ENCODE measurements around the gene PHF2. TPM values are rescaled to one million over a fixed set of nuclear protein-coding genes. Genes with fewer than 3 reads are reported as not detected.
"Not testable (repeated sequence)": the region's sequence is repeated elsewhere in the genome, so short reads cannot be mapped to it uniquely, and the experiment has no call there.

PHF2 gene
- total RNA-seq, 1 donor from 2014 or later, result 40.3 TPM

DNA sequence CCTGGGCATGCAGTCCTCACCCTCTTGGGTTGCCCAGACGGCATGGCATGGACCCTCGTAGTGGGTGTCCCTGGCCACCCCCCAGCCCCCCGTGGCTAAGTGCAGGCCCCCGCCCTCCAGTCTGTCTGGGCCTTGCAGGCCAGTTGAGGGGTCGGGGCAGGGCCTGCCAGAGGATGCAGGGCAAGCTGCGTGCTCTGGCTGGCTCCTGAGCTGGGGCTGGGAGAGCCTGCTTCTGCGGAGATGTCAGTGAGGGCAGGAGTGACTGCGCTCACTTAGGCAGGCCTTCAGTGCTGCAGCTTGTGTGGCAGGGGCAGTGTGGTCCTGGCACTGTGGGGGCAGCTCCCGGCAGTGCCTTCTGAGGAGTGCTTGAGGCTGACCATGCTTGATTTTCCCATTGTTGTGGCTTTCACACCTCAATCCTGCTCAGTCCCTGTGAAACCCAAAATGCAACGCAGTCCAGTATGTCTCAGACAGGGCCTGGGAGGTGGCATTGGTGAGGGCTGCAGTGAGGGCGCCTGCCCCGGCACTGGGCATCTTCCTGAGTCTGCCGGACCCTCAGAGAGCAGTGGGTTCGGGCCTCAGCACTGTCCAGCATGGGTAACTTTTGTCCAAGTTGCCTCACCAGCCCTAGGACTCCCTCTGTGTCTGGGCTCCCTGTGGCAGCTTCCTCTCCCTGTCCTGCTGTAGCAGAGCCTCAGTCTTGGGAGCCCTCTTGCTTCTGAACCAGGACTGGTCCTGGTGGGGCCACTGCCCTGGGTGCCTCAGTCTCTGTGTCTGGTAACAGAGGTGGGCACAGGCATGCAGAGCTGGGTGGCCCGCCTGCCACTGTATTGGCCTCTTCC lies 93.0 kb downstream of the PHF2 start:
- Mint-ChIP-seq H3K4me1 (ENCODE audit: unreplicated experiment) (no peaks in the 10 kb centered on the region), H3K27me3 (ENCODE audit: unreplicated experiment) (no peaks in the 10 kb centered on the region), H3K27ac (ENCODE audit: unreplicated experiment) (peak overlapping the region; percentile 8), H3K9me3 (ENCODE audit: unreplicated experiment) (no peaks in the 10 kb centered on the region), H3K4me3 (ENCODE audit: unreplicated experiment) (no peak overlapping the region), H3K36me3 (ENCODE audit: unreplicated experiment) (peaks cover 2% of the 10 kb centered on the region)
- TF ChIP-seq, protein P1, sequence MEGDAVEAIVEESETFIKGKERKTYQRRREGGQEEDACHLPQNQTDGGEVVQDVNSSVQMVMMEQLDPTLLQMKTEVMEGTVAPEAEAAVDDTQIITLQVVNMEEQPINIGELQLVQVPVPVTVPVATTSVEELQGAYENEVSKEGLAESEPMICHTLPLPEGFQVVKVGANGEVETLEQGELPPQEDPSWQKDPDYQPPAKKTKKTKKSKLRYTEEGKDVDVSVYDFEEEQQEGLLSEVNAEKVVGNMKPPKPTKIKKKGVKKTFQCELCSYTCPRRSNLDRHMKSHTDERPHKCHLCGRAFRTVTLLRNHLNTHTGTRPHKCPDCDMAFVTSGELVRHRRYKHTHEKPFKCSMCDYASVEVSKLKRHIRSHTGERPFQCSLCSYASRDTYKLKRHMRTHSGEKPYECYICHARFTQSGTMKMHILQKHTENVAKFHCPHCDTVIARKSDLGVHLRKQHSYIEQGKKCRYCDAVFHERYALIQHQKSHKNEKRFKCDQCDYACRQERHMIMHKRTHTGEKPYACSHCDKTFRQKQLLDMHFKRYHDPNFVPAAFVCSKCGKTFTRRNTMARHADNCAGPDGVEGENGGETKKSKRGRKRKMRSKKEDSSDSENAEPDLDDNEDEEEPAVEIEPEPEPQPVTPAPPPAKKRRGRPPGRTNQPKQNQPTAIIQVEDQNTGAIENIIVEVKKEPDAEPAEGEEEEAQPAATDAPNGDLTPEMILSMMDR (IDR thresholded peaks at IDR 0.05), result no peak
- DNase-seq (ENCODE audit: extremely low spot score, unreplicated experiment), result peak; percentile 76

DNA sequence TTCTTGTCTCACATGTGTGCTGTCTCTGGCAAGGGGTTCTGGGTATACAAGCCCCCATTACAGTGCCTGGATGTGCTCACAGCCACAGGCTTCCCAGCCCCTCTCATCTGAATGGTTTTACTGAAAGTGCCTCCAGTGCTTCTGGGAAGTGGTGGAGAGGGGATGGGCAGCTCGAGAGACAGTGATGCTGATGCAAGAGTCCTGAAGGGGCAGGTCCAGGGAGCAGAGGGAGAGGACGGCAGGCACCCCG lies 93.5 kb downstream of the PHF2 start:
- DNase-seq (ENCODE audit: extremely low spot score, unreplicated experiment), result no peak
- Mint-ChIP-seq H3K27me3 (ENCODE audit: unreplicated experiment) (no peaks in the 10 kb centered on the region), H3K4me3 (ENCODE audit: unreplicated experiment) (no peak overlapping the region), H3K9me3 (ENCODE audit: unreplicated experiment) (no peaks in the 10 kb centered on the region), H3K36me3 (ENCODE audit: unreplicated experiment) (peaks cover 4% of the 10 kb centered on the region), H3K27ac (ENCODE audit: unreplicated experiment) (peak overlapping the region; percentile 8), H3K4me1 (ENCODE audit: unreplicated experiment) (no peaks in the 10 kb centered on the region)
- TF ChIP-seq, protein P1 (IDR thresholded peaks at IDR 0.05), result no peak

DNA sequence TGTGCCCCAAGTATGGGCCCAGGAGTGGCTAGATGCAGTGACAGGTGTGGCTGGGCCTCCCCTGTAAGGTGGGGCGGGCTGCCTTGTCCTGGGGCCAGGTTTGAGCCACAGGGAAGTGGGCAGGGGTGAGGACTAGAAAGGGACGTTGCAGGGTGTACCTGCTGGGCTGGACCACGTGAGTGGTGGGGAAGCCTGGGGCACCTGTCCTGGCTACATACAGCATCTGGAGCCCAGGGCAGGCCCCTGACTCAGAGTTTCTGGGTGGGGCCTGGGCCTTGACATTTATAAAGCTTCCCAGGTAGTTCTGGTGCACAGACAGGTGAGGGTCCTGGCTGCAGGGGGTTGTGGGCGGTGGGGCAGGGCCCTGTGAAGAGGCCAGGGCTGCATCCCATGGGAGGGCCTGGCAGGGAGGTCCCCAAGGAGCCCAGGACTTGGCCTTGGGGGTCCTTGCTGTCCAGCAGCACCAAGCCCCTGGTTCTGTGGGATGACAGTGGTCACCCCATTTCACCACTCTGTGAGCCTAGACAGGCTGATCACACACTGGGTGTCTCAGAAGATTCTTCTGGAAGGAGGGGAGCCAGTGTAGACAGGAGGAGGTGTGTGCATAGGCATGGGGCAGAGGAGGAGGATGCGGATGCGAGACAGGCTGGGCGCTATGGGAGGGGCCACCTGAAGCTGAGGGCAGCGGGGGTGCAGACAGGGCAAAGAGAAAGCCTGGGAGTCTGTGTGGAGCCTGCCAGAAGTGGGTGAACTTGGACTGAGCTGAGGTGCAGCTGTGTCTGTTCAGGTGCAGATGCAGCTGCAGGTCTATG lies 94.0 kb downstream of the PHF2 start:
- no peak overlapping the region for H3K27ac Mint-ChIP-seq (ENCODE audit: unreplicated experiment)
- H3K36me3 Mint-ChIP-seq (ENCODE audit: unreplicated experiment), result peaks cover 4% of the 10 kb centered on the region
- H3K27me3 Mint-ChIP-seq (ENCODE audit: unreplicated experiment), result no peaks in the 10 kb centered on the region
- TF ChIP-seq, protein P1 (IDR thresholded peaks at IDR 0.05), result no peak
- no peaks in the 10 kb centered on the region for H3K4me1 Mint-ChIP-seq (ENCODE audit: unreplicated experiment)
- DNase-seq (ENCODE audit: extremely low spot score, unreplicated experiment), result peak; percentile 88
- H3K4me3 Mint-ChIP-seq (ENCODE audit: unreplicated experiment), result no peak overlapping the region
- H3K9me3 Mint-ChIP-seq (ENCODE audit: unreplicated experiment), result no peaks in the 10 kb centered on the region

DNA sequence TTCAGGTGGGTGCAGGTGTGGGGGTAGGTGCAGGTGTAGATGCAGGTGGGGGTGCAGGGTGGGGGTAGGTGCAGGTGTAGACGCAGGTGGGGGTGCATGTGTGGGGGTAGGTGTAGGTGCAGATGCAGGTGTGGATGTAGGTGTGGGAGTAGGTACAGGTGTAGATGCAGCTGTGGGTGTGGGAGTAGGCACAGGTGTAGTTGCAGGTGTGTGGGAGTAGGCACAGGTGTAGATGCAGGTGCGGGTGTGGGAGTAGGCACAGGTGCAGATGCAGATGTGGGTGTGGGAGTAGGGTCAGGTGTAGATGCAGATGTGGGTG lies 94.6 kb downstream of the PHF2 start:
- Mint-ChIP-seq H3K27ac (ENCODE audit: unreplicated experiment) (no peak overlapping the region), H3K9me3 (ENCODE audit: unreplicated experiment) (no peaks in the 10 kb centered on the region), H3K4me3 (ENCODE audit: unreplicated experiment) (no peak overlapping the region), H3K27me3 (ENCODE audit: unreplicated experiment) (no peaks in the 10 kb centered on the region), H3K4me1 (ENCODE audit: unreplicated experiment) (no peaks in the 10 kb centered on the region), H3K36me3 (ENCODE audit: unreplicated experiment) (peaks cover 2% of the 10 kb centered on the region)
- TF ChIP-seq, protein P1 (IDR thresholded peaks at IDR 0.05), result no peak
- no peak for DNase-seq (ENCODE audit: extremely low spot score, unreplicated experiment)

DNA sequence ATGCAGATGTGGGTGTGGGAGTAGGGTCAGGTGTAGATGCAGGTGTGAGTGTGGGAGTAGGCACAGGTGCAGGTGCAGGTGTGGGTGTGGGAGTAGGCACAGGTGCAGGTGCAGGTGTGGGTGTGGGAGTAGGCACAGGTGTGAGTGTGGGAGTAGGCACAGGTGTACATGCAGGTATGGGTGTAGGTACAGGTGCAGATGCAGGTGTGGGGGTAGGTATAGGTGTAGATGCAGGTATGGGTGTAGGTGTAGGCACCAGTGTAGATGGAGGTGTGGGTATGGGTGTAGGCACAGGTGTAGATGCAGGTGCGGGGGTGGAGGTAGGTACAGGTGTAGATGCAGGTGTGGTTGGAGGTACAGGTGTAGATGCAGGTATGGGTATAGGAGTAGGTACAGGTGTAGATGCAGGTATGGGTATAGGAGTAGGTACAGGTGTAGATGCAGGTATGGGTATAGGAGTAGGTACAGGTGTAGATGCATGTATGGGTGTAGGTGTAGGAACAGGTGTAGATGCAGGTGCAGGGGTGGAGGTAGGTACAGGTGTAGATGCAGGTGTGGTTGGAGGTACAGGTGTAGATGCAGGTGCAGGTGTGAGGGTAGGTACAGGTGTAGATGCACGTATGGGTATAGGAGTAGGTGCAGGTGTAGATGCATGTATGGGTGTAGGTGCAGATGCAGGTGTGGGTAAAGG lies 96.1 kb downstream of the PHF2 start:
- H3K4me3 Mint-ChIP-seq (ENCODE audit: unreplicated experiment); H3K27ac Mint-ChIP-seq (ENCODE audit: unreplicated experiment); H3K4me1 Mint-ChIP-seq (ENCODE audit: unreplicated experiment); H3K36me3 Mint-ChIP-seq (ENCODE audit: unreplicated experiment); H3K9me3 Mint-ChIP-seq (ENCODE audit: unreplicated experiment); H3K27me3 Mint-ChIP-seq (ENCODE audit: unreplicated experiment); DNase-seq (ENCODE audit: extremely low spot score, unreplicated experiment): not testable (repeated sequence)

All from osteocyte (in vitro differentiated cells).